Stimulated activated CD8-positive, alpha-beta memory T cell treated with anti-CD3 and anti-CD28 coated beads, Interleukin-15, amount 100 ng/mL, for 24 hours (primary cell): ENCODE results near the gene ROPN1L.
"Not testable (repeated sequence)": the region's sequence is repeated elsewhere in the genome, so short reads cannot be mapped to it uniquely, and the experiment has no call there.

Experiments used
- DNase-seq: peaks from one replicate; pipeline ENCODE4 v3.0.0-alpha.2; 2020; ENCODE audit warnings: low read depth

ROPN1L gene

GRCh38 chr5:10441083-10441991 is at the start of gene ROPN1L:
TSS of gene ROPN1L (plus strand) at chr5:10441879. CDS start at chr5:10442168, 289 bp downstream.
- DNase-seq = peak; percentile 54

GRCh38 chr5:10392567-10393328 is 48.9 kb upstream of the ROPN1L start:
- not testable (repeated sequence) for DNase-seq

DNA sequence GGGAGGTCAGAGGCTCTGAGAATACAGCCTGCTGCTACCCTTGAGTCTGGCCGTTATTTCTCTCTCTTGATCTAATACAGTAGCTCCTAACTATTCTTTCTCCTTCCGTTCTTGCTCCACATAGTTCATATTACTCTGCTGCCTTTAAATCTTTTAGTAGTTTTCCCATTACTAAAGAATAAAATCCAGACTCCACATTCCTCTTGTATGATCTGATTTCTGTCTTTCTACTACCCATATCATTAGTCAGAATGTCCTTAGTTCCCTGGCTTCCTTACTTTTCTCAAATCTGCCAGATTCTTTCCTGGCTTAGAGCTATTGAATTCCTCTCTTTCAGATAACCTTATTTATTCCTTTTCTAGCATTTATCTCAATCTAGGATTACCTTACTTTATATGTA is 48.2 kb upstream of the ROPN1L start:
- no peak for DNase-seq

- no peak for DNase-seq
These were observed 45.1 kb upstream of the ROPN1L start for GRCh38 chr5:10396552-10396951.

GRCh38 chr5:10399839-10400238 is 41.8 kb upstream of the ROPN1L start:
- no peak for DNase-seq

DNA sequence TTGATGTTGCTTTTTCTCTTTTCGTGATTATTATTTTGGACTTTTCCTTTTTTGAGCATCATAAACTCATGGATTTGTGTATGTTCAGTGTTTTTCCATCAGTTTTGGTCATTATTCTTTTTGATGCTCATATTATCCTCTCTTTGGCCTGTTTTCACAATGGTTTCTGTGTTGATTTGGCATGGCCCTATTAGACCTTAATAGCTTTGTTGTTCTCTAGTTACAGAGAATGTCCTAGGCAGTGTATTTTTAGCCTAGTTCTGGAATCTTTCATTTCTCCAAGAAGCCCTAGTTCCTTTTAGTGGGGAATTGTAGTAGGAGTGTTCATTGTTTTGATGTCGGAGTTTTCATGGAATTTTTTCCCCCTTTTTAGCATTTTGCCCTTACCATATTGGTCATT is 41.3 kb upstream of the ROPN1L start:
- no peak for DNase-seq

DNA sequence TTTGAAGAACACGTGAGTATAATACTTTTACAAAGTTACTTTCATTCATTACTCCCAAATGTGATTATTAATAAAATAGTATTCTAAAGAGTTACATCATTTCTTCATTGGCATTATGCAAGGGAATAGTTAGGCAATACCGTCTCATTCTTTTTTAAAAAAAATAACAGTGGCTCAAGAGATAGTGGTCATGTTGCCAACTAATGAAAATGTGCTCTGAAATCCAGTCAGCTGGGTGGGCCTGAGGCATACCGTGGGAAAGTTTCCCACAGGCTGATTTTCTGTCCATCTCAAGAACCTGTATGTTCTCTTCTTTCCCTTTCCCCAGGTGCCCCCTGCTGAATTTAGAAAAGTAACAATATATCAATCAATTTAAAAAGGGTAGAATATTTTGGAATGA is 40.8 kb upstream of the ROPN1L start:
- no peak for DNase-seq

DNA sequence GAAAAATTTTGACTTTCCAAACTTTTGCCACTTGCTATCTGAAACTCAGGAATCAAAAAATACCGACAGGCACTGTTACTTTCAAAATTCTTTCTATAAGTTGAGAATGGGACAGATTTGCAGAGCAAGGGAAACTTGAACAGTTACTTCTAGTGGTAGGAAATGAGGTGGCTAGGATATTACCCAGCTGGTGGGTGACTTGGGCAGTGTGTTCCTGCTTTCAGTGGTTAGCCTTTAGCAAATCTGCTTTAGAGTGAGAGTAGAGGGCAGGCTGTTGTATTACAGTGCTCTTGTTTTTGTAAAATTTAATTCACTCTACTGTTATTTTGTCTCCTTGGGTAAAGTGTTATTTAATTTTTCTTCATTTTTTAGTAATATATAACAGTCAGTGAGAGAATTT is 40.2 kb upstream of the ROPN1L start:
- no peak for DNase-seq

- no peak for DNase-seq
These were observed 37.9 kb upstream of the ROPN1L start for GRCh38 chr5:10403829-10404228.

DNA sequence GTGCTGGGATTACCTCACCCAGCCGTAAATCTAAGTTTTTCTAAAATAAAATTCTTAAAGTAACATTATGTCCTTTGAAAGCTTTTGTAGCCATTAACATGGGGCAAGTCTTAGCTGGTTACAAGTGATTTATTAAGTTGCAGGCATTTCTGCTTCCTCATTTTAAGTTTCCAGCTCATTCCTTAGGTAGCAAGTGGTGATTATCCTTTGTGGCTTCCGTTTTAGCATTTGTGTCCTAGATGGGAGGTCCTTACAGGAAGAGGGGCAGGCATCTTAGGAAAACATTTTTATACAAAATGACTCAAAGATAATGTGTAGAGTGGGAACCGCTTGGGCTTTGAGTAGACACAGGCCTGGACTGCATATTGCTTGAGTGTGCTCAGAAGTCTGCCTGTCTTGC is 35.0 kb upstream of the ROPN1L start:
- no peak for DNase-seq

DNA sequence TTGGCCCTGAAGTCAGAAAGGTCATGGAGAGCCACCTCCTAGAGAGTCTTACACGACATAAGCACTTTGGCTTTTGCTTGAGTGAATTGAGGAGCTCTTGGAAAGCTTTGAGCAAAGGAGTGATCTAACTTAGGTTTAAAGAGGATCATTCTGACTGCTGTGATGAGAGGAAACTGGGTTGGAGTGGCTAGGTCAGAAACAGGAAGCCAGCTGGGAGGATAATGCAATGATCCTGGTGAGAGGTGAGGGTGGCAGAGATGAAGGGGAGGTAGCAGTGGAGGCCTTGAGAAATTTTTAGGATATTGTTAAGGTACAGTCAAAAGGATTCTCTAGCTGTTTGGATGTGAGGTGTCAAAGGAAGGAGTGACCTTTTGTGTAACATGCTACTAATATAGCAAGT is 32.2 kb upstream of the ROPN1L start:
- DNase-seq = no peak

DNA sequence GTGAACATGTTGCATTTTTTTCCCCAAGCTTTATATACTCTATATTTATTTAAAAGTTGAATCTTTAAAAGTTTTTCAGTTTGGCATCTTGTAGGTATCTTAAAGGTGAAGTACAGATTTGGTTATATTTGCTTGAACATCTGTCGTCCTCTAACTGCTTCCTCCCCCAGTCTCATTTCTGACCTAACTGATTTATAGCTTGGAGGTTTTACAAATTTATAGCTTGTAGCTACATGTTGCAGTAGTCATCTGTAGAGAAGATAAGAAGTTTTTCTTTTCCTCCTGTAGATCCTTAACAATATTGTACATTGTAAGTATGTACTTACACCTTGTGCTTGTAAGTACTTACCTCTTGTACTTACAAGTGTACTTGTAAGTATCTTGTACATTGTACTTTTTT is 31.0 kb upstream of the ROPN1L start:
- DNase-seq = no peak

DNA sequence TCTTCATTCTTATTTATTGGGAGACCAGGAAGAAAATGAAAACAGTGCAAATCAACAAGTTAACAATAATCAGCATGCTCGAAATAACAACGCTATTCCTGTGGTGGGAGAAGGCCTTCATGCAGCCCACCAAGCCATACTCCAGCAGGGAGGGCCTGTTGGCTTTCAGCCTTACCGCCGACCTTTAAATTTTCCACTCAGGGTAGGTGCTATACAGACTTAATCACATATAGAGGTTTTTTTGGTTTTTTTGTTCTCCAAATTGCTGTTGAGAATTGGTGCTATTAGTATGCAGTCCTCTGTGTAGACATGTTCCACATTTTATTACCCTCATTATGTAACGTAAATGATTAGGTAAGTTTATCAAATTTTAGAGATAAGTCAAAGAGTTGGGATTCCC is 30.3 kb upstream of the ROPN1L start:
- DNase-seq = no peak

- DNase-seq = no peak
These were observed 24.8 kb upstream of the ROPN1L start for GRCh38 chr5:10416868-10417267.

DNA sequence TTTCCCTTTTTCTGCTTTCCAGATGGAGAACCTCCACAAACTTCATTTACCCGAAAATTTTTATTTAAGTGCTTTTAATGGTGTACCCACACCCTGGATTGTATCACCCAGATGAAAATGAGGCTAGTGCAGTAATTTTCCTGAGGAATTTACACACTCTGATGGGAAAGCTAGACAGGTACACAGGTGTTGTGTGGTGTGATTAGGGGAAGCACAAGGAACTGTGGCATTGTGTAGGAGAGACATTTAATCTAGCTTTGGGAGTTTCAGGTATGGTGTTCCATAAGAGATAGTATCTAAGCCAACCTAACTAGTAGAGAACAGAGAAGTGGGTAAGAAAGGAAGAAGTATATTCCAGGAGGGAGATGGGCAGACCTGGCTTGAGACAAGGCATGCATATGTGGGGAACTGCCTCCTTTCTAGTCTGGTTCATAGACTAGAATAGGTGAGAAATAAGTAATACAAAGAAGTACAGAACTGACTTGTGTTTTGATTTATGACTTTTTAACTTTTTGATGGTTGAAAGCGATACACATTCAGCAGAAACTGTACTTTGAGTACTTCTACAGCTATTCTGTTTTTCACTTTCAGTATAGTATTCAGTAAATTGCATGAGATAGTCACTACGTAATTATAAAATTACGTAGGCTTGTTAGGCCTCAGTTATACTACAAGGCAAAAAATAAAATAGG is 22.9 kb upstream of the ROPN1L start:
- DNase-seq = no peak

GRCh38 chr5:10420468-10420867 is 21.2 kb upstream of the ROPN1L start:
- DNase-seq = no peak

DNA sequence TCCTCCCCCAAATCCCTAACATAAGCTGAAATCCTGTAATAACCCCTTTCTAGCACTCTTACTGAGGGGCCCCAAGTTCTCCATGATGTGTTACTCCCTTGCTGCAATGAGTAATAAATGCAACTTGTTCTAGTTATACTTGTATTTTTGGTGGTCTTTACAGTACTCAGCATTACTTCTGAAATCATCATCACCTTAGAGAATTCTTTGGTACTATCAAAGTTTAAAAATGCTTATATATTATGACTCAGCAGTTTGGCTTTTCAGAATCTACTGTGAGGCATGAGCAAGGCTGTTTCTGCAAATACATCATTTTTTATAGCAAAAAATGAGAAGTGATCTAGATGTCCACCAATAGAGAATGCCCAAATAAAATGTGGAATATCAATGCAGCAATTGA is 20.7 kb upstream of the ROPN1L start:
- no peak for DNase-seq

DNA sequence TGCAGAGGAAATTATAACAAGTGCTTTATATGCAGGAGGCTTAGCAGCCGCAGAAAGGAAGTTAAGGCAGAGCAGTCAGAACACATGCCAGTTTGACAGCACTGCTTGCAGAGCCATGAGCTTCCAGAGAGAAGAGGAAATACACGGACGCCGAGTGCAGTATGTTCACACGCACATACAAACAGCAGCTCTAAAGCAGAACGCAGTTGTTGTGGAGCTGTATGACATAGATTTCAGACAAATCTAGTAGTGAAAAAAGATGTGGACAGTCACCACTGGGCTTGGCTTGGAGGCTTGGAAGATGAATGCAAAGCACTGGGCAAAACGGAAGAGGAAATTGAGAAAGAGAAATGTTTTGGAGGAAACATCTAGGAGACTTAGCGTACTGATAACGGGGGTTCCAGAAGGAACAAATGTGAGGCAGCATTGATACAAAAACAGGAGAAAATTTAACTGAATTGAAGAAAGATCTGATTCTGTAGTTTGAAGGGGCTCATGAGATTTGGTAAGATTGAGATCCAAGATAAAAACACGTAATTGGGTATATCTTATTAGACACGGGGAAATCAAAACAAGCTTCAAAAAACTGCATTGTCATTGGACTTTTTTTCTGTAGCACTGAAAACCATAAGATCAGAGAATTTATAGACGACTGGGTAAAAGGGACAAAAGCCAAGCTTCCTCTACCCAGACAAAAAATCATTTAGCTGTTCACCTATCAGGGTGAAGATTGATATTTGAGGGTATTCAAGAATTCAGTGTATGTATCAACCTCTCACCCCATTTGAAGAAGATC is 19.6 kb upstream of the ROPN1L start:
- DNase-seq = no peak

- DNase-seq = no peak
These were observed 18.7 kb upstream of the ROPN1L start for GRCh38 chr5:10423022-10423421.

- no peak for DNase-seq
These were observed 17.5 kb upstream of the ROPN1L start for GRCh38 chr5:10424124-10424731.

DNA sequence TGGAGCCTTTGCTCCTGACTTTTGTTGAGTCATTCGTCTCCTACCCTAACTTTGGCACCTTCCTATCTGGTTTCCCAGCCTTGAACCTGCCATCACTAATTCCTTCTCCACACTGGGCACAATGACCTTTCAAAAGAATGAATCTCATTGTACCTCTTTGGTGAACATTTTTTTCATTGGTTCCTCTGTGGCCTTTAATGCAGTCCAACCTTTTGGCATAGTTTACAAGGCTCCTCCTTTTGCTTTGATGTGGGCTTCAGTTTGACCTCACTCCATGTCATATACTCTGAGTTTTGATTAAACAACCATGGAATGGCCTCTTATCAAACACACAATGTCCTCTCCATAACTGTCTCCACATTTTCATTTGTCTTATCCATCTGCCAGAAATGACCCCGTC is 14.5 kb upstream of the ROPN1L start:
- DNase-seq = no peak
